ENCODE data around the gene AUTS2. TPM values are rescaled to one million over a fixed set of nuclear protein-coding genes. Genes with fewer than 3 reads are reported as not detected.

AUTS2 gene
- total RNA-seq, 1 donor from 2014 or later, result 9.9 TPM

DNA sequence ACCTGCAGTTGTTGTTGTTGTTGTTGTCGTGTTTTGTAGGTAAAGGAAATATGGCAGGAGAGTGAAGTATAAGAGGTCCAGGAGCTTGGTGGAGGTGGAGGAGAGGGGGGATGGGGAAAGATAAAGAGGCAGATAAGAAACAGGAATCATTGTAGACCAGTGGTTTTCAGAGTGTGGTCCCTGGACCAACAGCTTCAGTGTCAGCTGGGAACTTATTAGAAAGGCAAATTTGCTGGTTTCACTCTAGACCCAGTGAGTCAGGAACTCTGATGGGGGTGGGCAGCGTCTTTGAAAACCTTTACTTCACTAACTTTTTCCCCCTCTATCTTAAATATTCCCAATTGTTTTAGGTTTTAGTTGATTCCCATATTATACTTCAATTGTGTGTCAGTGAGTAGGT lies 241.5 kb downstream of the AUTS2 start:
- TF ChIP-seq, protein P1, sequence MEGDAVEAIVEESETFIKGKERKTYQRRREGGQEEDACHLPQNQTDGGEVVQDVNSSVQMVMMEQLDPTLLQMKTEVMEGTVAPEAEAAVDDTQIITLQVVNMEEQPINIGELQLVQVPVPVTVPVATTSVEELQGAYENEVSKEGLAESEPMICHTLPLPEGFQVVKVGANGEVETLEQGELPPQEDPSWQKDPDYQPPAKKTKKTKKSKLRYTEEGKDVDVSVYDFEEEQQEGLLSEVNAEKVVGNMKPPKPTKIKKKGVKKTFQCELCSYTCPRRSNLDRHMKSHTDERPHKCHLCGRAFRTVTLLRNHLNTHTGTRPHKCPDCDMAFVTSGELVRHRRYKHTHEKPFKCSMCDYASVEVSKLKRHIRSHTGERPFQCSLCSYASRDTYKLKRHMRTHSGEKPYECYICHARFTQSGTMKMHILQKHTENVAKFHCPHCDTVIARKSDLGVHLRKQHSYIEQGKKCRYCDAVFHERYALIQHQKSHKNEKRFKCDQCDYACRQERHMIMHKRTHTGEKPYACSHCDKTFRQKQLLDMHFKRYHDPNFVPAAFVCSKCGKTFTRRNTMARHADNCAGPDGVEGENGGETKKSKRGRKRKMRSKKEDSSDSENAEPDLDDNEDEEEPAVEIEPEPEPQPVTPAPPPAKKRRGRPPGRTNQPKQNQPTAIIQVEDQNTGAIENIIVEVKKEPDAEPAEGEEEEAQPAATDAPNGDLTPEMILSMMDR (IDR thresholded peaks at IDR 0.05; ENCODE audit: insufficient read depth, low read length, poor library complexity, severe bottlenecking), result no peak
- no peak for DNase-seq (ENCODE audit: low read depth)
- Histone ChIP-seq H3K4me3 (ENCODE audit: low read depth, low read length) (no peak overlapping the region), H3K27me3 (ENCODE audit: control insufficient read depth, insufficient read depth, low read length) (no peaks in the 10 kb centered on the region), H3K36me3 (ENCODE audit: control insufficient read depth, insufficient read depth, low read length) (no peaks in the 10 kb centered on the region)

DNA sequence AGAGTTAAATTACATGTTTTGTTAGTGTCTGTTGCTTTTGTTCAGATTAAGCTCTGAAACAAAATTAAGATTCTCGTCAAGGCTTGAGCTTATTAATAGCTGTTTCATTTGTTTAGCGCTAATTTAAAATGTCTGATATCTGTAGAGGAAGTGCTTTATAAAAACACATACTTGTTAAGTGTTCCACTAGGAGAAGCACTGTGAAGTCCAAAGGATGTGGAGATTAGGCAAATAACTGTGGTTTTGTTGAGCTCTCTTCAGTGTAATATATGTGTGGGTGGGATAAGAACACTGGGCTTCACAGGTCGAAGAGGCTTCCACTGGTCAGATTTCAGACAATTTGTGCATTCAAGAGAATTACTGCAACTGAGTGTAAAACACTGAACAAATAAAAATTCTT lies 242.0 kb downstream of the AUTS2 start:
- Histone ChIP-seq H3K27me3 (ENCODE audit: control insufficient read depth, insufficient read depth, low read length) (no peaks in the 10 kb centered on the region), H3K36me3 (ENCODE audit: control insufficient read depth, insufficient read depth, low read length) (no peaks in the 10 kb centered on the region), H3K4me3 (ENCODE audit: low read depth, low read length) (no peak overlapping the region)
- TF ChIP-seq, protein P1 (IDR thresholded peaks at IDR 0.05; ENCODE audit: insufficient read depth, low read length, poor library complexity, severe bottlenecking), result no peak
- no peak for DNase-seq (ENCODE audit: low read depth)

DNA sequence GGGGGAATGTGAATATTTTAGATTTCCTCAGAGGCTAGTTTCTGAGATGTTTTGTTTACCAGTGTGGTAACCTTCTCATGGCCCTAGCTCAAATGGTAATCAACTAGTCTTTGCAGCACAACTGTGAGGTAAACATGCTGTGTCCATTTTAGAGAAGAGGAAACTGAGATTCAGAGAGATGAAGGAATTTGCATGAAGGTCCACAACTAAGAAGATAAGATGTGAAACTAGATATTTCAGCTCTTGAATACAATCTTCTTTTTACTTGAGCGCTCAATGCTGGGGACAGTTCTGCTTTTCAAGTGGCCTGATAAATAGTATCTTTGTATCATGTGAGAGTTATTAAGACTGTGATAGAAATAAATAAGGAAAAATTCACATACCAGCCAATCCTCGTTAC lies 245.4 kb downstream of the AUTS2 start:
- Histone ChIP-seq H3K27me3 (ENCODE audit: control insufficient read depth, insufficient read depth, low read length) (no peaks in the 10 kb centered on the region), H3K36me3 (ENCODE audit: control insufficient read depth, insufficient read depth, low read length) (no peaks in the 10 kb centered on the region), H3K4me3 (ENCODE audit: low read depth, low read length) (no peak overlapping the region)
- no peak for DNase-seq (ENCODE audit: low read depth)
- TF ChIP-seq, protein P1 (IDR thresholded peaks at IDR 0.05; ENCODE audit: insufficient read depth, low read length, poor library complexity, severe bottlenecking), result no peak

DNA sequence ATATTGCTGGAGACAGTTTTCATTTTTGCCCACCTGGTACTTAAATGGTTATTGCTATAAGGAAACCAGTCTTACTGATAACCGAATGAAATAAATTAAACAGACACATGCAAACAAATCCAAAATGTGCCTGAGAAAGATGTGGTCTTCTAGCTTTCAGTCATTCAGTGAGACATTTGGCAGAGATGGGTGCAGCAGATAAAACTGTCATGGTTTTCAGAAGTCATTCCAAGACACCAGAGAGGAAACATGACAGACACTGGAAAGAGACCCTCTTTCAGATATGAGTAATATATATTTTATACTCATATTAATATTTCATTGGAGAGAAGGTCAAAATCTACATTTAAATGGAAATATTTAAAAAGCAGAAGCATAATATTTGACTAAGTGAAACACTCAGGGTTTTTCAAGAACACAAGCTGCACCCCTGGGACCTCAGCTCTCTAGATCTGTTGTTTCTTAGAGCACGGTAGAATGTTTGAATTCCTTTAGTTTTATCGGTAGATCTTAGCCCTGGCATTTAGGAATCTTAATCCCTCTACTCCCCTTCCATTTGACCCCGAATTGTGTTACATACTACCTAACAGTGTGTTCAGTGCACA lies 246.1 kb downstream of the AUTS2 start:
- no peaks in the 10 kb centered on the region for H3K36me3 ChIP-seq (ENCODE audit: control insufficient read depth, insufficient read depth, low read length)
- no peak overlapping the region for H3K4me3 ChIP-seq (ENCODE audit: low read depth, low read length)
- TF ChIP-seq, protein P1 (IDR thresholded peaks at IDR 0.05; ENCODE audit: insufficient read depth, low read length, poor library complexity, severe bottlenecking), result no peak
- no peaks in the 10 kb centered on the region for H3K27me3 ChIP-seq (ENCODE audit: control insufficient read depth, insufficient read depth, low read length)
- no peak for DNase-seq (ENCODE audit: low read depth)

DNA sequence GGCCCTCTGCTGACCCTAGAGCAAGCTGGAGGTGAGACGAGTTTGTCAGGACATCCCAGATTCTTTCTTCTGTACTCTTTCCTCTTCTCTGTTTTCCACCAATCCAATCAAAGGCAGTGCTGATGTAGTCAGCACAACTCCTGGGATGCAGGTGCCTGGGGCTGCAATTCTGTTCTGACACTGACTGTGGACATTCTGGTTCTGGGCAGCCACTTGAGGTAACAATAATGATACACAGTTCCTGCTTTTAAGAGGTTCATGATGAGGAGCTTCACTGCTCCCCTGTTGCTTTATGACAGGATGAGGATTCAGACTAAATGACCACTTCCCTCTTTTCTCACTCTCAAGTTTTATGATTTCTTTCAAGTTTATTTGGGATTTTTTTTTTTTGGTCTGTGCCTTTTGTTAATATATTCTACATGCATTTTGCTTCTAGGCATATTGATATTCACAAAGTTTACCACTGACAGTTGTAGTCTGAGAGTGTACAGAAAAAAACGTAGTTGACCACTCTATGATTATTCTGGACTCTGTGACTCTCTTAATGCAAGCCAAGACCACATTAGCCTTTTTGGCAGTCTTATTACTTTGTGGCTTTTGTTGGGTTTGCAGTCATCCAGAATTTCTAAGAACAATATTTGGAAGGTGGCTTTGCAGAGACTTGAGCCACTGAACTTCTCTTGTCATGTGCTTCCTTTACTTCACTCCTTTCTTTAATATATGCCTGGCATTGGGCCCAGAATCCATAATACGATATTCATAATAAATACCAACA lies 247.6 kb downstream of the AUTS2 start:
- Histone ChIP-seq H3K36me3 (ENCODE audit: control insufficient read depth, insufficient read depth, low read length) (no peaks in the 10 kb centered on the region), H3K27me3 (ENCODE audit: control insufficient read depth, insufficient read depth, low read length) (no peaks in the 10 kb centered on the region), H3K4me3 (ENCODE audit: low read depth, low read length) (no peak overlapping the region)
- TF ChIP-seq, protein P1 (IDR thresholded peaks at IDR 0.05; ENCODE audit: insufficient read depth, low read length, poor library complexity, severe bottlenecking), result no peak
- no peak for DNase-seq (ENCODE audit: low read depth)

Measured in kidney epithelial cell (primary cell).